GM18861 (cell line): ENCODE results near the gene FCGR1A.
"Not testable (repeated sequence)": the region's sequence is repeated elsewhere in the genome, so short reads cannot be mapped to it uniquely, and the experiment has no call there.

Source experiments
- ATAC-seq: cut with Tn5 transposase; IDR thresholded peaks from one replicate; pipeline ENCODE4 v1.9.1; 2021; ENCODE audit not compliant: unreplicated experiment

FCGR1A gene

DNA sequence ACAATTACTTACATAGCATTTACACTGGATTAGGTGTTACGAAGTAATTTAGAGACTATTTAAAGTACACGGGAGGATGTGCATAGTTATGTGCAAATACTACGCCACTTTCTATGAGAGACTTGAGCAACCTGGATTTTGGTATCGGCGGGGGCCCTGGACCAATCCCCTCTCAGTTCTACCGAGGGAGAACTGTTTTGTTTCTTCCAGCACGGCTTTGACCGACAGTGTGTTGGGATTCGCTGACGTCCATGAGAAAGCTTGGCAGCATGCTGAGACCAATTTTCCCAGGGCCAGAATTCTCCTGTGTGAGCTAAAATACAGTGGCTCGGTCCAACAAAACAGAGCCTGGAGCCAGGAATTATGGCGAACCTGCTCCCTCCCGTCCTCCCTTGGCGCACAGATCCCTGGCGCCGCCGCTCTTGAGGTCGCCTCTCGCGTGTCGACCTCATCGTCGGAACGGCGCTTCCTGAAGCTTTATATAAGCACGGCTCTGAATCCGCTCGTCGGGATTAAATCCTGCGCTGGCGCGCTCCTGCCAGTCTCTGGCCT is 49.3 kb downstream of the FCGR1A start:
- ATAC-seq: not testable (repeated sequence)

DNA sequence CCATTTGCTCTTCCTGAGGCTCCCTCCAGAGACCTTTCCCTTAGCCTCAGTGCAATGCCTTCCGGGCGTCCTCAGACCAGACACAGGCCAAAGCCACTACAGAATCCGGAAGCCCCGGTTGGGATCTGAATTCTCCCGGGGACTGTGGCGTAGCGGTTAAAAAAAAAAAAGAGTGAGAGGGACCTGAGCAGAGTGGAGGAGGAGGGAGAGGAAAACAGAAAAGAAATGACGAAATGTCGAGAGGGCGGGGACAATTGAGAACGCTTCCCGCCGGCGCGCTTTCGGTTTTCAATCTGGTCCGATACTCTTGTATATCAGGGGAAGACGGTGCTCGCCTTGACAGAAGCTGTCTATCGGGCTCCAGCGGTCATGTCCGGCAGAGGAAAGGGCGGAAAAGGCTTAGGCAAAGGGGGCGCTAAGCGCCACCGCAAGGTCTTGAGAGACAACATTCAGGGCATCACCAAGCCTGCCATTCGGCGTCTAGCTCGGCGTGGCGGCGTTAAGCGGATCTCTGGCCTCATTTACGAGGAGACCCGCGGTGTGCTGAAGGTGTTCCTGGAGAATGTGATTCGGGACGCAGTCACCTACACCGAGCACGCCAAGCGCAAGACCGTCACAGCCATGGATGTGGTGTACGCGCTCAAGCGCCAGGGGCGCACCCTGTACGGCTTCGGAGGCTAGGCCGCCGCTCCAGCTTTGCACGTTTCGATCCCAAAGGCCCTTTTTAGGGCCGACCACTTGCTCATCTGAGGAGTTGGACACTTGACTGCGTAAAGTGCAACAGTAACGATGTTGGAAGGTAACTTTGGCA is 50.0 kb downstream of the FCGR1A start:
- peak; percentile 56 for ATAC-seq

DNA sequence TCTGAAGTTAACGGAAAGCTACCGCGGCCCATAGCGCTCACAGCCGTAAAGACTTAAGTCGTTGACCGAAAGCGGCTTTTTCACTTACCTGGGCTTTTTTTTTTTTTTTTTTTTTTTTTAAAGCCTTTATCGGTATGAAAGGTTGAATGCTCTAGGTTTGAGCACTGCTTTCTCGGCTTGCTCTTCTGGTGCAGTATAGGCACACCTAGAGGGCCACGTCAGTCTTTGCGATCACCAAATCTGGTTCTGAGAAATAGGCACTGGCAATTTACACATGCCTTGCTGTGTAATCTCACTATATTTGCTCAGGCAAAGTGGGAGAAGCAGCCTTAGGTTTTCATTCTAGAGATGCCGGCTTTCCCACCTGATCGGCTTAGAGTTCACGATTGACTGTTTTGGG is 50.6 kb downstream of the FCGR1A start:
- ATAC-seq: peak; percentile 2

GRCh38 chr1:149841149-149841548 is 58.7 kb downstream of the FCGR1A start:
- ATAC-seq: not testable (repeated sequence)
